GM12873 (cell line): ENCODE measurements around the gene ZNF45.

ENCODE experiments used
- TF ChIP-seq, protein P1 (sequence below): IDR thresholded peaks from 2 replicates; pipeline ENCODE4 v1.5.1; 2012; ENCODE audit warnings: low read depth, mild to moderate bottlenecking, moderate library complexity, low read length, control low read depth; ENCODE audit not compliant: insufficient read depth; ENCODE audit errors: missing control alignments

Gene ZNF45

GRCh38 chr19:43957891-43958290 lies 22.8 kb upstream of the ZNF45 start:
- TF ChIP-seq, protein P1, sequence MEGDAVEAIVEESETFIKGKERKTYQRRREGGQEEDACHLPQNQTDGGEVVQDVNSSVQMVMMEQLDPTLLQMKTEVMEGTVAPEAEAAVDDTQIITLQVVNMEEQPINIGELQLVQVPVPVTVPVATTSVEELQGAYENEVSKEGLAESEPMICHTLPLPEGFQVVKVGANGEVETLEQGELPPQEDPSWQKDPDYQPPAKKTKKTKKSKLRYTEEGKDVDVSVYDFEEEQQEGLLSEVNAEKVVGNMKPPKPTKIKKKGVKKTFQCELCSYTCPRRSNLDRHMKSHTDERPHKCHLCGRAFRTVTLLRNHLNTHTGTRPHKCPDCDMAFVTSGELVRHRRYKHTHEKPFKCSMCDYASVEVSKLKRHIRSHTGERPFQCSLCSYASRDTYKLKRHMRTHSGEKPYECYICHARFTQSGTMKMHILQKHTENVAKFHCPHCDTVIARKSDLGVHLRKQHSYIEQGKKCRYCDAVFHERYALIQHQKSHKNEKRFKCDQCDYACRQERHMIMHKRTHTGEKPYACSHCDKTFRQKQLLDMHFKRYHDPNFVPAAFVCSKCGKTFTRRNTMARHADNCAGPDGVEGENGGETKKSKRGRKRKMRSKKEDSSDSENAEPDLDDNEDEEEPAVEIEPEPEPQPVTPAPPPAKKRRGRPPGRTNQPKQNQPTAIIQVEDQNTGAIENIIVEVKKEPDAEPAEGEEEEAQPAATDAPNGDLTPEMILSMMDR: no peak

- TF ChIP-seq, protein P1: no peak
Measured at GRCh38 chr19:43956827-43957226, 21.7 kb upstream of the ZNF45 start.

GRCh38 chr19:43950834-43951645 lies 16.0 kb upstream of the ZNF45 start, which contains the start of gene ZNF221:
TSS of gene ZNF221 (plus strand) at chr19:43951228. CDS start at chr19:43962727, 11,499 bp downstream.
- TF ChIP-seq, protein P1: peak; percentile 54

DNA sequence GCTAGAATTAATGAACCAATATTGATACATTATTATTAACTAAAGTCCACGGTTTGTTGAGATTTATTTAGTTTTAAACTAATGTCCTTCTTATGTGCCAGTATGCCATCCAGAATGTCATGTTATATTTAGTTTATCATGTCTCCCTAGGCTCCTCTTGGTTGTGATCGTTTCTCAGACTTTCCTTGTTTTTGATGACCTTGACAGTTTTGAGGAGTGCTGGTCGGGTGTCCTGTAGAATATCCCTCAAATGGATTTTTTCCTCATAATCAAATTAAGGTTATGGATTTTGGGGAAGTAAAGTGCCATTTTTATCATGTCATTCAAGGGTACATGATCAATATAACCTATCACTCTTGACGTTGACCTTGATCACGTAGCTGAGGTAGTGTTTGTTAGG lies 6.1 kb upstream of the ZNF45 start:
- TF ChIP-seq, protein P1: no peak

GRCh38 chr19:43940719-43941118 lies 5.6 kb upstream of the ZNF45 start:
- TF ChIP-seq, protein P1: no peak

DNA sequence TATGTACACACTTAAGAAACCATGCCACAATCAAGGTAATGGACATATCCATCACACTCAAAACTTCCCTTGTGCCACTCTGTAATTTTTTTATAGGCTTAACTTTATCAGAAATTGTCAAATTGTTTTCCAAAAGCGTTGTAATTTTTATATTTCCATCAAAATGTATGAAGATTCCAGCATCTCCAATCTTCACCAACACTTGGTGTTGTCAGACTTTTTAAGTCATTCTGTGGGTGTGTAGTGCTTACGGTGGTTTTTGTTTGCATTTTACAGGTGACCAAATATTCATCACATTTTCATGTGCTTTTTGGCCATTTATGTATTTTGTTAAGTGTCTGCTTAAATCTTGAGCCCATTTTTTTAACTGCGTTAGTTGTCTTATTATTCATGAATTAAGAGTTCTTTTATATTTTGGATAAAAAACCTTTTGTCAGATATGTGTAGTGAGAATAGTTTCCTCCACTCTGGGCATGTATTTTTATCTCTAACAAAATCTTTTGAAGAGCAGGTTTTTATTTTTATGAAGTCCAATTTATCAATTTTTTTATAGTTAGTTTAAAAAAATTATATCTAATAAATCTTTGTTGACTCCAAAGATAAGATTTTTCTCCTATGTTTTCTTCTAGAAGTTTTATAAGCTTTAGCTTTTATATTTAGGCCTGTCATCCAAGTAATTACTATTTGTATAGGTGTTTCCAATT lies 4.6 kb upstream of the ZNF45 start:
- TF ChIP-seq, protein P1: no peak

- TF ChIP-seq, protein P1: no peak
Measured at GRCh38 chr19:43936188-43936587, 1.1 kb upstream of the ZNF45 start.
